Measurements from ENCODE around the gene KRT85.

The KRT85 gene

DNA sequence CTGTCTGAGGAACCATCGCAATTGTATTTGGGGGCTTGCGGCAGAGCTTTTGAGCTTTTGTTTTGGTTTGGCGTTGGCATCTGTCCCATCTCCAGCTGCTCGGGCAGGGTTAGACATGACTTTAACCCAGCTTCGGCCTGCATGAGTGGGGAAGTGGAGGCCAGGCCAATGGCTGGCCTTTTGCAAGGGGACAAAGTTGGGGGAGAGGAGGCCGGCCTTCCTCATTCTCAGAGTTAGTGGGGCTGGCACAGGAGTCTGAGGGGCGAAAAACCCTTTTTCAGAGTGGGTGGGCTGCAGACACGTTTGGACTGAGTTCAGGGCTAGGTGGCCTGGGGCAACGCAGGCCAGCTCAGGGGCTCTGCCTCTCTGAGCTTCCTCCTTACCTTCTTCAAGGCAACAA is 33.6 kb upstream of the KRT85 start:
- H3K79me2 ChIP-seq (ENCODE audit: insufficient read depth, low read length): no peaks in the 10 kb centered on the region
- H3K27me3 ChIP-seq (ENCODE audit: insufficient read depth, low read length): no peaks in the 10 kb centered on the region
- no peak overlapping the region for H3K4me3 ChIP-seq (ENCODE audit: low read depth, low read length, poor library complexity, severe bottlenecking)

GRCh38 chr12:52399756-52400155 is 32.5 kb upstream of the KRT85 start:
- no peak overlapping the region for H3K4me2 ChIP-seq (ENCODE audit: low read length)
- H3K79me2 ChIP-seq (ENCODE audit: insufficient read depth, low read length): no peaks in the 10 kb centered on the region
- no peaks in the 10 kb centered on the region for H3K9me2 ChIP-seq (ENCODE audit: low read depth, low read length)
- no peak overlapping the region for H3K27ac ChIP-seq (ENCODE audit: low read depth, low read length, poor library complexity, severe bottlenecking)
- no peaks in the 10 kb centered on the region for H3K27me3 ChIP-seq (ENCODE audit: insufficient read depth, low read length)
- H2AFZ ChIP-seq (ENCODE audit: low read length): no peak overlapping the region
- no peaks in the 10 kb centered on the region for H3K9me3 ChIP-seq (ENCODE audit: low read length)
- H3K36me3 ChIP-seq (ENCODE audit: insufficient read depth, low read length): no peaks in the 10 kb centered on the region
- TF ChIP-seq CTCF (IDR thresholded peaks at IDR 0.05; ENCODE audit: low read length) (no peak), EZH2 (IDR thresholded peaks at IDR 0.05; ENCODE audit: borderline replicate concordance, low read length) (no peak)
- no peaks in the 10 kb centered on the region for H3F3A ChIP-seq (ENCODE audit: insufficient read depth, low read length)
- no peak overlapping the region for H3K4me3 ChIP-seq (ENCODE audit: low read depth, low read length, poor library complexity, severe bottlenecking)
- no peaks in the 10 kb centered on the region for H3K4me1 ChIP-seq (ENCODE audit: insufficient read depth, low read length, severe bottlenecking)
- no peak overlapping the region for H3K9ac ChIP-seq (ENCODE audit: low read length)
- H4K20me1 ChIP-seq (ENCODE audit: insufficient read depth, low read length): no peaks in the 10 kb centered on the region

More for the DNA sequence above, 33.6 kb upstream of the KRT85 start:
- H3K27ac ChIP-seq (ENCODE audit: low read depth, low read length, poor library complexity, severe bottlenecking): no peak overlapping the region
- H3K9me2 ChIP-seq (ENCODE audit: low read depth, low read length): no peaks in the 10 kb centered on the region
- no peak overlapping the region for H3K4me2 ChIP-seq (ENCODE audit: low read length)
- TF ChIP-seq CTCF (IDR thresholded peaks at IDR 0.05; ENCODE audit: low read length): no peak
- no peak for TF ChIP-seq EZH2 (IDR thresholded peaks at IDR 0.05; ENCODE audit: borderline replicate concordance, low read length)
- no peaks in the 10 kb centered on the region for H3K9me3 ChIP-seq (ENCODE audit: low read length)
- H3K9ac ChIP-seq (ENCODE audit: low read length): no peak overlapping the region
- H3K4me1 ChIP-seq (ENCODE audit: insufficient read depth, low read length, severe bottlenecking): no peaks in the 10 kb centered on the region
- H3K36me3 ChIP-seq (ENCODE audit: insufficient read depth, low read length): no peaks in the 10 kb centered on the region
- no peaks in the 10 kb centered on the region for H3F3A ChIP-seq (ENCODE audit: insufficient read depth, low read length)
- no peak overlapping the region for H2AFZ ChIP-seq (ENCODE audit: low read length)
- no peaks in the 10 kb centered on the region for H4K20me1 ChIP-seq (ENCODE audit: insufficient read depth, low read length)

DNA sequence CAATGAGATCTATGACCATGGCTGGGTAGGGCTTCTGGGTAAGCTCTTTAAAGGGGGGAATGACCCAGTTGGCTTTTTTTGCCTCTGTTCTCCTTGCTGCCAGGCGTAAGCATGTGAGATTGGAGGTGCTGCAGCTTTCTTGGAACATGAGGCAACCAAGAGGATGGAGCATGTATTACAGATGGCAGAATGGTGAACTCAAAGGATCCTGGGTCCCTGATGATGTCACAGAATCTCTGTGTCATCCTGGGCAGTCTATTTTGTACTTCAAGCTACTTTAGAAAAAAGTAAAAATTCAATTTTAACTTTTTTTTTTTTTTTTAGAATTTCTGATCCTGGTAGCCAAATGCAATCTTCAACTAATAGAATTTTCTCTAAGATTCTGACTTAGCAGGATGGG is 30.9 kb upstream of the KRT85 start:
- H2AFZ ChIP-seq (ENCODE audit: low read length): no peak overlapping the region
- H3K4me2 ChIP-seq (ENCODE audit: low read length): no peak overlapping the region
- no peaks in the 10 kb centered on the region for H3K9me2 ChIP-seq (ENCODE audit: low read depth, low read length)
- no peaks in the 10 kb centered on the region for H4K20me1 ChIP-seq (ENCODE audit: insufficient read depth, low read length)
- H3K9me3 ChIP-seq (ENCODE audit: low read length): no peaks in the 10 kb centered on the region
- no peak overlapping the region for H3K4me3 ChIP-seq (ENCODE audit: low read depth, low read length, poor library complexity, severe bottlenecking)
- no peaks in the 10 kb centered on the region for H3K27me3 ChIP-seq (ENCODE audit: insufficient read depth, low read length)
- no peaks in the 10 kb centered on the region for H3K79me2 ChIP-seq (ENCODE audit: insufficient read depth, low read length)
- no peaks in the 10 kb centered on the region for H3K4me1 ChIP-seq (ENCODE audit: insufficient read depth, low read length, severe bottlenecking)
- H3K27ac ChIP-seq (ENCODE audit: low read depth, low read length, poor library complexity, severe bottlenecking): no peak overlapping the region
- no peaks in the 10 kb centered on the region for H3K36me3 ChIP-seq (ENCODE audit: insufficient read depth, low read length)
- no peaks in the 10 kb centered on the region for H3F3A ChIP-seq (ENCODE audit: insufficient read depth, low read length)
- TF ChIP-seq CTCF (IDR thresholded peaks at IDR 0.05; ENCODE audit: low read length) (no peak), EZH2 (IDR thresholded peaks at IDR 0.05; ENCODE audit: borderline replicate concordance, low read length) (no peak)
- no peak overlapping the region for H3K9ac ChIP-seq (ENCODE audit: low read length)

Data from OCI-LY1 (cell line).